H9 (cell line): ENCODE results near the gene SLC16A1. TPM values are rescaled to one million over a fixed set of nuclear protein-coding genes. Genes with fewer than 3 reads are reported as not detected.
A peak's percentile ranks its signal among the peaks of the same experiment; 100 is the strongest.

ENCODE experiments used
- DNase-seq: peaks from one replicate; pipeline ENCODE4 v3.0.0-alpha.2; 2017
- H2AFZ ChIP-seq: one replicate; pipeline ENCODE4 v1.6.1; 2013; ENCODE audit warnings: mild to moderate bottlenecking, low read length, control low read depth, moderate library complexity
- H2AK5ac ChIP-seq: 2 replicates; pipeline ENCODE4 v1.6.1; 2013; ENCODE audit warnings: low read length, control low read depth, mixed read lengths; ENCODE audit not compliant: insufficient read length
- H2BK120ac ChIP-seq: one replicate; pipeline ENCODE4 v1.6.1; 2013; ENCODE audit warnings: low read depth, mild to moderate bottlenecking, low read length, control low read depth, inconsistent platforms; ENCODE audit not compliant: poor library complexity, severe bottlenecking
- H2BK12ac ChIP-seq: 2 replicates; pipeline ENCODE4 v1.6.1; 2013; ENCODE audit warnings: low read length, control low read depth, mixed read lengths, low read depth; ENCODE audit not compliant: insufficient read length
- H2BK15ac ChIP-seq: 2 replicates; pipeline ENCODE4 v1.6.1; 2013; ENCODE audit warnings: low read depth, low read length, control low read depth
- H2BK20ac ChIP-seq: one replicate; pipeline ENCODE4 v1.6.1; 2013; ENCODE audit warnings: low read depth, mild to moderate bottlenecking, low read length, control low read depth, inconsistent platforms; ENCODE audit not compliant: poor library complexity, severe bottlenecking
- H2BK5ac ChIP-seq: 2 replicates; pipeline ENCODE4 v1.6.1; 2013; ENCODE audit warnings: low read length, control low read depth, mixed read lengths; ENCODE audit not compliant: insufficient read length
- H3K14ac ChIP-seq: 2 replicates; pipeline ENCODE4 v1.6.1; 2013; ENCODE audit warnings: low read length, control low read depth; ENCODE audit not compliant: insufficient read depth
- H3K18ac ChIP-seq: 2 replicates; pipeline ENCODE4 v1.6.1; 2013; ENCODE audit warnings: low read depth, mild to moderate bottlenecking, mixed read lengths, low read length, control low read depth; ENCODE audit not compliant: insufficient read length
- H3K23ac ChIP-seq: 2 replicates; pipeline ENCODE4 v1.6.1; 2013; ENCODE audit warnings: low read length, control low read depth, mixed read lengths, low read depth; ENCODE audit not compliant: insufficient read length
- H3K23me2 ChIP-seq: 2 replicates; pipeline ENCODE4 v1.6.1; 2013; ENCODE audit warnings: low read depth, mild to moderate bottlenecking, mixed read lengths, low read length, control low read depth; ENCODE audit not compliant: insufficient read length, poor library complexity, severe bottlenecking
- H3K27ac ChIP-seq: 2 replicates; pipeline ENCODE4 v1.5.1; 2013; ENCODE audit warnings: low read length, control low read depth, mixed read lengths, low read depth; ENCODE audit not compliant: insufficient read length
- H3K27me3 ChIP-seq: 2 replicates; pipeline ENCODE4 v1.6.1; 2013; ENCODE audit warnings: low read length, control low read depth, inconsistent platforms; ENCODE audit not compliant: insufficient read depth
- H3K4ac ChIP-seq: 2 replicates; pipeline ENCODE4 v1.6.1; 2013; ENCODE audit warnings: low read depth, mild to moderate bottlenecking, control low read depth, inconsistent platforms, low read length, moderate library complexity
- H3K4me1 ChIP-seq: 2 replicates; pipeline ENCODE4 v1.6.1; 2013; ENCODE audit warnings: low read length, control low read depth, inconsistent platforms; ENCODE audit not compliant: insufficient read depth
- H3K4me2 ChIP-seq: 2 replicates; pipeline ENCODE4 v1.6.1; 2013; ENCODE audit warnings: low read length, control low read depth, mixed read lengths; ENCODE audit not compliant: insufficient read length, insufficient read depth
- H3K56ac ChIP-seq: 2 replicates; pipeline ENCODE4 v1.6.1; 2013; ENCODE audit warnings: low read depth, mild to moderate bottlenecking, mixed read lengths, low read length, control low read depth; ENCODE audit not compliant: insufficient read length
- H3K79me1 ChIP-seq: 2 replicates; pipeline ENCODE4 v1.6.1; 2013; ENCODE audit warnings: low read depth, mild to moderate bottlenecking, moderate library complexity, low read length, control low read depth, inconsistent platforms; ENCODE audit not compliant: insufficient read depth, poor library complexity, severe bottlenecking
- H3K79me2 ChIP-seq: 2 replicates; pipeline ENCODE4 v1.6.1; 2013; ENCODE audit warnings: low read length, control low read depth, inconsistent platforms; ENCODE audit not compliant: insufficient read depth
- H3K9ac ChIP-seq: 2 replicates; pipeline ENCODE4 v1.6.1; 2013; ENCODE audit warnings: low read length, control low read depth, mixed read lengths; ENCODE audit not compliant: insufficient read length; ENCODE audit errors: extremely low read depth
- H3K9me3 ChIP-seq: one replicate; pipeline ENCODE4 v1.6.1; 2013; ENCODE audit warnings: low read depth, low read length, inconsistent platforms; ENCODE audit not compliant: control insufficient read depth
- H3T11ph ChIP-seq: one replicate; pipeline ENCODE4 v1.6.1; 2013; ENCODE audit warnings: mild to moderate bottlenecking, low read length, control low read depth, inconsistent platforms
- H4K20me1 ChIP-seq: one replicate; pipeline ENCODE4 v1.6.1; 2013; ENCODE audit not compliant: control insufficient read depth, insufficient read length, insufficient read depth
- H4K5ac ChIP-seq: 2 replicates; pipeline ENCODE4 v1.6.1; 2013; ENCODE audit warnings: low read depth, mild to moderate bottlenecking, mixed read lengths, low read length, control low read depth; ENCODE audit not compliant: insufficient read length
- H4K8ac ChIP-seq: replicated peaks from 2 replicates; pipeline ENCODE4 v1.6.1; 2013; ENCODE audit warnings: low read length, control low read depth, mixed read lengths, low read depth; ENCODE audit not compliant: insufficient read length
- H4K91ac ChIP-seq: 2 replicates; pipeline ENCODE4 v1.6.1; 2013; ENCODE audit warnings: low read depth, mild to moderate bottlenecking, moderate library complexity, mixed read lengths, low read length, control low read depth; ENCODE audit not compliant: insufficient read length
- H3K27ac Mint-ChIP-seq, 3 experiments: 2 replicates in 2 of 3; 3 replicates in 1 of 3; pipeline ENCODE4 v1.8.0; 2020 to 2021; ENCODE audit warnings: mixed read lengths in 3 of 3, mild to moderate bottlenecking in 1 of 3, moderate library complexity in 1 of 3
- H3K27me3 Mint-ChIP-seq: 2 replicates; pipeline ENCODE4 v1.8.0; 2021; ENCODE audit warnings: low read depth, mild to moderate bottlenecking, moderate library complexity, mixed read lengths
- H3K36me3 Mint-ChIP-seq, 3 experiments: 2 replicates in 2 of 3; 3 replicates in 1 of 3; pipeline ENCODE4 v1.8.0; 2020 to 2021; ENCODE audit warnings: low read depth in 3 of 3, mixed read lengths in 3 of 3; ENCODE audit not compliant: insufficient read depth in 1 of 3
- H3K4me1 Mint-ChIP-seq, 2 experiments: 2 replicates each; pipeline ENCODE4 v1.8.0; 2020; ENCODE audit warnings: mixed read lengths in 2 of 2
- H3K4me3 Mint-ChIP-seq, 2 experiments: 2 replicates in 1 of 2; 3 replicates in 1 of 2; pipeline ENCODE4 v1.8.0; 2020 to 2021; ENCODE audit warnings: mild to moderate bottlenecking in 2 of 2, mixed read lengths in 2 of 2, moderate library complexity in 1 of 2
- H3K9me3 Mint-ChIP-seq, 2 experiments: 2 replicates in 1 of 2; 3 replicates in 1 of 2; pipeline ENCODE4 v1.8.0; 2020; ENCODE audit warnings: mild to moderate bottlenecking in 2 of 2, mixed read lengths in 2 of 2, moderate library complexity in 1 of 2
- WGBS: extraction: QIAGEN DNeasy Blood & Tissue Kit; methylation state at CpG from one replicate; pipeline ENCODE4 v1.1.7; 2013; ENCODE audit warnings: missing lambda C conversion rate, low lambda C conversion rate, mixed read lengths; ENCODE audit not compliant: insufficient read length; ENCODE audit errors: extremely low coverage; 5-methylcytosine and 5-hydroxymethylcytosine counted together
- total RNA-seq: library from RNA; stranded (reverse); gene quantifications from 2 replicates; pipeline ENCODE4 v1.2.1, GENCODE V29; 2021
- TF ChIP-seq, protein P1 (sequence below): fragments of 200-600 bp; sonication (generic); conservative IDR thresholded peaks from 3 replicates; pipeline ENCODE4 v1.8.0; 2021; ENCODE audit warnings: antibody characterized with exemption, mild to moderate bottlenecking

Gene SLC16A1
- total RNA-seq, 1 experiment from 2014 or later = 381 TPM

DNA sequence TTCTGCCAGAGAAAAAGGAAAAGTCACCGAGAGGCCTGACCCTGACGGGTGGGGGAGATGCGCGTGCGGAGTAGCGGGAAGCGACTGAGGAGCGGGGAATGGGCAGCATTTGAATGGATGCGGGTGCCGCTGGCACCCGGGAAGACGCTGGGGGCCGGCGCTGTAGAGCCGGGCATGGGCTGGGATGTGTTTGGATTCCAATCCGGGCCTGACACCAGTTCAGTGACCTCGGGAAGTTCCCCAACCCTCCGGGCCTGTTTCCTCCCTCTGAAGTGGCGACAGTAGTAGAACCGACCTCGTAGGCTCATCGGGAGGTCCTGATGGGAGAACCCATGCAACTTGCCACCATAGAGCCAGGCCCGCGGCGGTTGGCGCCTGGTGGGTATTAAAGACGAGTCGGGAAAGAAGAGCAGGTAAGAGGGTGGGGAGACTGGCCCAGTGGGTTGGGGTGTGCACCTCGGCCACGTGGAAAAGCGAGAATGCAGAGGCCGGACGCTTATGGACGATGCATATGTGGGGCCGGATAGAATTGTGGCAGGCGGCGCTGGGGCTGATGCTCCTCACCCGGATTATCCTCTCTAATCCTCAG, 642 bp upstream of the SLC16A1 start:
- TF ChIP-seq, protein P1, sequence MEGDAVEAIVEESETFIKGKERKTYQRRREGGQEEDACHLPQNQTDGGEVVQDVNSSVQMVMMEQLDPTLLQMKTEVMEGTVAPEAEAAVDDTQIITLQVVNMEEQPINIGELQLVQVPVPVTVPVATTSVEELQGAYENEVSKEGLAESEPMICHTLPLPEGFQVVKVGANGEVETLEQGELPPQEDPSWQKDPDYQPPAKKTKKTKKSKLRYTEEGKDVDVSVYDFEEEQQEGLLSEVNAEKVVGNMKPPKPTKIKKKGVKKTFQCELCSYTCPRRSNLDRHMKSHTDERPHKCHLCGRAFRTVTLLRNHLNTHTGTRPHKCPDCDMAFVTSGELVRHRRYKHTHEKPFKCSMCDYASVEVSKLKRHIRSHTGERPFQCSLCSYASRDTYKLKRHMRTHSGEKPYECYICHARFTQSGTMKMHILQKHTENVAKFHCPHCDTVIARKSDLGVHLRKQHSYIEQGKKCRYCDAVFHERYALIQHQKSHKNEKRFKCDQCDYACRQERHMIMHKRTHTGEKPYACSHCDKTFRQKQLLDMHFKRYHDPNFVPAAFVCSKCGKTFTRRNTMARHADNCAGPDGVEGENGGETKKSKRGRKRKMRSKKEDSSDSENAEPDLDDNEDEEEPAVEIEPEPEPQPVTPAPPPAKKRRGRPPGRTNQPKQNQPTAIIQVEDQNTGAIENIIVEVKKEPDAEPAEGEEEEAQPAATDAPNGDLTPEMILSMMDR = no peak
- no peak overlapping the region for H2BK5ac ChIP-seq
- H4K91ac ChIP-seq = no peak overlapping the region
- no peak overlapping the region for H3K56ac ChIP-seq
- no peak overlapping the region for H2BK12ac ChIP-seq
- no peak overlapping the region for H2BK120ac ChIP-seq
- peaks cover 2% of the 10 kb centered on the region; the same call in 1 of the 2 replicates for H3K4me1 ChIP-seq
- no peak for DNase-seq
- no peak overlapping the region for H3K27ac ChIP-seq
- peak overlapping the region; percentile 98 for H3K4me2 ChIP-seq
- Mint-ChIP-seq H3K4me3 (peak overlapping the region; percentile 98 to 99), H3K27ac (peak overlapping the region; percentile 96 to 99 (median 99)), H3K36me3 (peaks cover 38 to 56% (median 48%) of the 10 kb centered on the region in 3 experiments), H3K9me3 (no peaks in the 10 kb centered on the region; a peak in 1 of 5 replicates), H3K27me3 (no peaks in the 10 kb centered on the region), H3K4me1 (peaks cover 48 to 53% of the 10 kb centered on the region in 2 experiments)
- H3K9me3 ChIP-seq = no peaks in the 10 kb centered on the region
- H3K4ac ChIP-seq = no peak overlapping the region
- H3K23me2 ChIP-seq = peaks cover 13% of the 10 kb centered on the region
- H2BK15ac ChIP-seq = no peak overlapping the region
- H3K14ac ChIP-seq = peak overlapping the region; percentile 85
- H2AFZ ChIP-seq = no peak overlapping the region
- no peak overlapping the region for H2AK5ac ChIP-seq
- H4K20me1 ChIP-seq = no peaks in the 10 kb centered on the region
- H3K9ac ChIP-seq = peak overlapping the region; percentile 79
- no peak overlapping the region for H2BK20ac ChIP-seq
- peak overlapping the region; percentile 56 for H3K18ac ChIP-seq
- peaks cover 55% of the 10 kb centered on the region for H3K79me2 ChIP-seq
- no peak overlapping the region for H3T11ph ChIP-seq
- WGBS = no CpG with 5 or more reads among the region's 38 CpGs
- no peak overlapping the region for H4K5ac ChIP-seq
- H3K23ac ChIP-seq = no peak overlapping the region
- no peak overlapping the region for H4K8ac ChIP-seq
- H3K79me1 ChIP-seq = no peaks in the 10 kb centered on the region
- no peaks in the 10 kb centered on the region for H3K27me3 ChIP-seq
